Neural progenitor cell (in vitro differentiated cells): ENCODE results near the gene POFUT2.

ENCODE experiments used
- EZH2 ChIP-seq: fragments of 200-600 bp; sonication (generic); IDR thresholded peaks from 2 replicates; pipeline ENCODE4 v1.6.1; 2017; ENCODE audit warnings: antibody characterized with exemption, mild to moderate bottlenecking, moderate library complexity
- EZH2phosphoT487 ChIP-seq: fragments of 200-600 bp; sonication (generic); IDR thresholded peaks from 2 replicates; pipeline ENCODE4 v1.6.1; 2017; ENCODE audit warnings: antibody characterized with exemption
- TF ChIP-seq, protein P1 (sequence below): fragments of 200-600 bp; sonication (generic); IDR thresholded peaks from 2 replicates; pipeline ENCODE4 v1.5.1; 2017; ENCODE audit warnings: antibody characterized with exemption, mild to moderate bottlenecking

DNA sequence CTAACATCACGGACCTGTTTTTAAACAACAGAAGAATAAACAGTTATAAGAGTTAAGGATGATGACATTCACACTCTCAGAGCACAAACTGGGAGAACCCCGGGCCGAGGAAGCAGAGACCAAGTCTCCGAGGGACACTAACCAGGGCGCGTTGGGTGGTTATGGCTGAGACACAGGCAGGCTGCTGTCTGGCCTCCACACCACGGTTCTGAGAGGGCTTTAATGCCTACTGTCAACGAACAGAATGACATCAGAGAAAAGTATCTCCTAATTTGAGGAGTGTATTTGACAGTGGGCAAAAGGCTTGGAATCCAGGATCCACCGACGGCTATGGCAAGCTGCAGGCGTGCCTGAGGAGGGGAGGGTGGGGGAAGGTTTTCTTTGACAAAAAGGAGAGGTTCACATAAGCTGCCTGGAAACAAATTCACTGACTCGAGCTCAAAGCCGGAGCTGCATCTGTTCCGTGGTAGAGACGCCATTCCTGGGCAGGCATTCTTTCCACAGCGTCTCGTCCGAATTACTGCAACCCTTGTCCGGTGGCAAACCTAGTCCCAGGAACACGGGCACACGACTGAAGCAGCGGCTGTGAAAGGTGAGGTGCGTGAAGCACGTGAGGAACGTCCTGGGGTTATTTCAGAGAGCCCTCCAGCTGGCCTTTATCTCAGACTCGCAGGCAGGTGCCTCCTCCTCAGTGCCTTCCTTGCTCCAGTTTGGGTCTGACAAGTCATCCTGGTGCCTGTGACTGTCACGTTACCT is 9.4 kb downstream of the POFUT2 start:
- TF ChIP-seq, protein P1, sequence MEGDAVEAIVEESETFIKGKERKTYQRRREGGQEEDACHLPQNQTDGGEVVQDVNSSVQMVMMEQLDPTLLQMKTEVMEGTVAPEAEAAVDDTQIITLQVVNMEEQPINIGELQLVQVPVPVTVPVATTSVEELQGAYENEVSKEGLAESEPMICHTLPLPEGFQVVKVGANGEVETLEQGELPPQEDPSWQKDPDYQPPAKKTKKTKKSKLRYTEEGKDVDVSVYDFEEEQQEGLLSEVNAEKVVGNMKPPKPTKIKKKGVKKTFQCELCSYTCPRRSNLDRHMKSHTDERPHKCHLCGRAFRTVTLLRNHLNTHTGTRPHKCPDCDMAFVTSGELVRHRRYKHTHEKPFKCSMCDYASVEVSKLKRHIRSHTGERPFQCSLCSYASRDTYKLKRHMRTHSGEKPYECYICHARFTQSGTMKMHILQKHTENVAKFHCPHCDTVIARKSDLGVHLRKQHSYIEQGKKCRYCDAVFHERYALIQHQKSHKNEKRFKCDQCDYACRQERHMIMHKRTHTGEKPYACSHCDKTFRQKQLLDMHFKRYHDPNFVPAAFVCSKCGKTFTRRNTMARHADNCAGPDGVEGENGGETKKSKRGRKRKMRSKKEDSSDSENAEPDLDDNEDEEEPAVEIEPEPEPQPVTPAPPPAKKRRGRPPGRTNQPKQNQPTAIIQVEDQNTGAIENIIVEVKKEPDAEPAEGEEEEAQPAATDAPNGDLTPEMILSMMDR = no peak
- TF ChIP-seq EZH2 (no peak), EZH2phosphoT487 (no peak)
